Stimulated activated CD4-positive, alpha-beta T cell treated with anti-CD3 and anti-CD28 coated beads, Interleukin-4, amount 100 ng/mL, for 1 hour (primary cell): Measurements from ENCODE around the gene ATP2A3.
"Not testable (repeated sequence)": the region's sequence is repeated elsewhere in the genome, so short reads cannot be mapped to it uniquely, and the experiment has no call there.

ENCODE experiments used
- DNase-seq: peaks from one replicate; pipeline ENCODE4 v3.0.0-alpha.2; 2020

Gene ATP2A3

DNA sequence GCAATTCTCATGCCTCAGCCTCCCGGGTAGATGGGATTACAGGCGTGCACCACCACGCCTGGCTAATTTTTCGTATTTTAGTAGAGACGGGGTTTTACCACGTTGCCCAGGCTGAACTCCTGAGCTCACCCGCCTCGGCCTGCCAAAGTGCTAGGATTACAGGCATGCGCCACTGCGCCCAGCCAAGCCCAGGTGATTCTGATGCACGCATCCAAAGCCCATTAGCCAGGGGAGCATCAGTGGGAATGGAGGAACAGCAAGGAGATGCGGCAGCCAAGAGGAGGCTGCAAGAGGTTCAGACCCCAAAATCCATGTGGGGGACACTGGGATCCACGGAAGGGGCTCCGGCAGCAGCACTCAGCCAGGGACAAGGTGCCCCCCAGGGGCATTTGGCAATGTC is 12.1 kb downstream of the ATP2A3 start:
- no peak for DNase-seq

DNA sequence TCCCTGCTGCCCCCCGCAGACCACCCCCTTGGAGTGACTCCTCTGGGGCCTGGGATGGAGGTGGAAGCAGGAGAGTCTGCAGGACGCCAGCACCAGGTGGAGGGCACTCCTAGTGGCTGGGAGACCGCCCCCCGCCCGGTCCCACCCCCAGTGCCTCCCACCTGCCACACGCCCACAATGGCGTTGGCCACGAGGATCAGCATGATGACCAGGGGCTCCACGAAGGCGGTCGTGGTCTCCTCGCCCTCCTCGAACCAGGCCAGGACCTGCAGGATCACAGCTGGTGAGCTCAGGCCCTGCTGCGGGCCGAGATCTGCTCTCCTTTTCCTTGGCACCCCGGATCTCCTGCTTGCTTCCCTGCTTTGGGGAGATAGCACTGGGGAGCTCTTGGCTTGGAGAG is 12.8 kb downstream of the ATP2A3 start:
- DNase-seq = no peak

DNA sequence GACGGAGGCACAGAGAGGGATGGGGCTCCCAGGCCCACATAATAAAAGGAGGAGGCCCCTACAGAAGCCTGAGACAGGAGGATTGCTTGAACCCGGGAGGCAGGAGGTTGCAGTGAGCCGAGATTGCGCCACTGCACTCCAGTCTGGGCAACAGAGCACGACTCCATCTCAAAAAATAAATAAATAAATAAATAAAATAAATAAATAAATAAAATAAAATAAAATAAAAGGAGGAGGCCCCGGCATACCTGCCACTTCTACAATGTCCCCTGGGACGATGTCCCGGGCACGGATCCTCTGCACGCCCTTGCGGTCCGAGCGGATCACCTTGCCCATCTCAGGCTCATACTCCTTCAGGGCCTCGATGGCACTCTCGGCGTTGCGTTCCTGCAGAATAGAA is 13.2 kb downstream of the ATP2A3 start:
- no peak for DNase-seq

DNA sequence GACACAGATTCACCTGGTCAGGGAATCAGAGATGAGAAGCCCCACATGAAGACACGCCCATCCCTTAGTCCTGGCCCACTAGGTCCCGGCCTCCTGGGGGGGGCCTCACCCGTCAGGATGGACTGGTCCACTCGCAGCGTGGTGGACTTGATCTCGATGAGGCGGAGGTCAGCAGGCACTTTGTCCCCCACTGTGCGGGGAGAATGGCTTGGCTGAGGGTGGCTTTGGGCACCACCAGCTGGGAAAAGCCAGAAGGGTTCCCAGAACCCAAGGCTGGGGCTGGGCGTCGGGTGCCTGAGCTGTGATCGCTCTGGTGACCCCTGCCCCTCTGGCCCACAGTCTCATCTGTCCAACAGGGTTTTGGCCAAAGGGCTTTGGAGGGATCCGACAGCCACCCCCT is 13.7 kb downstream of the ATP2A3 start:
- no peak for DNase-seq

DNA sequence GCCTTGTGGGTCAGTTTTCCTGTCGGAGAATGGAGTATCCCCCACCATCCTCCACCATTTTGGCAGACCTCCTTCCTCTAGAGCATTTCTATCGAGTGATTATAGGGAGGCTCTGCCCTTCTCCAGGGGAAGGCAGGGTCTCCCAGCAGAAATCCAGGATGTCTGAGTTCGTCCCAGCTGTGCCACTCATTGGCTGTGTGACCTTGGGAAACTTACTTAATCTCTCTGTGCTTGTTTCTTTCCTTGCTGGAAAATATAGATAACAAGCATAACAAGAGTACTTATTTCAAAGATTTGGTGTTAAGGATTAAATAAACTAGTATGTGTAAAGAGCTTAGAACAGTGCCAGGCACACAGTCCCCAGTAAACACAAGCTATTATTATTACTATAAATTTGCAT is 14.8 kb downstream of the ATP2A3 start:
- no peak for DNase-seq

DNA sequence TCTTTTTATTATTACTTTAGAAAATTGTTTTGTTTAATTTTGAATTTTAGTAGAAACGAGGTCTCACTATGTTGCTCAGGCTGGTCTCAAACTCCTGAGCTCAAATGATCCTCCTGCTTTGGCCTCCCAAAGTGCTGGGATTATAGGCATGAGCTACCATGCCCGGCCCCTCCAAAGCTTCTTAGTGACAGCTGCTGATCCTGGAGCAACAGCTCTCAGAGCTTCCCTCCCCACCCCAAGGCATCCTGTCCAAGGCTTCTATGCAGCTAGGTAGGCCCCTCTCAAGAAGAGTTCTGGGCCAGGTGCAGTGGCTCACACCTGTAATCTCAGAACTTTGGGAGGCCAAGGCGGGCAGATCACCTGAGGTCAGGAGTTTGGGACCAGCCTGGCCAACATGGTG is 15.7 kb downstream of the ATP2A3 start:
- not testable (repeated sequence) for DNase-seq

DNA sequence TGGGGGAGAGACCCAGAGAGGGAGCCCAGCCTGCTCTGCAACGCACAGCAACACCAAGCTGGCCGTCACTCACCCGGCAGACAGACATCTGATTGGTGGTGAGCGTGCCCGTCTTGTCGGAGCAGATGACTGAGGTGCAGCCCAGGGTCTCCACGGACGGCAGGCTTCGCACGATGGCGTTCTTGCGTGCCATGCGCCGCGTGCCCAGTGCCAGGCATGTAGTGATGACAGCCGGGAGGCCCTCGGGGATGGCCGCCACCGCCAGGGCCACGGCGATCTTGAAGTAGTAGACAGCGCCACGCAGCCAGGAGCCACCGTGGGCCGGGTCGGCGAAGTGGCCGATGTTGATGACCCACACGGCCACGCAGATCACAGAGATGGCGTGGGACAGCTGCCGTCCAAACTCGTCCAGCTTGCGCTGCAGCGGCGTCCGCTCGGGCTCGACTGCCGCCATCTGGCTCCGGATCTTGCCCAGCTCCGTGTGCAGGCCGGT is 16.9 kb downstream of the ATP2A3 start:
- DNase-seq = no peak

DNA sequence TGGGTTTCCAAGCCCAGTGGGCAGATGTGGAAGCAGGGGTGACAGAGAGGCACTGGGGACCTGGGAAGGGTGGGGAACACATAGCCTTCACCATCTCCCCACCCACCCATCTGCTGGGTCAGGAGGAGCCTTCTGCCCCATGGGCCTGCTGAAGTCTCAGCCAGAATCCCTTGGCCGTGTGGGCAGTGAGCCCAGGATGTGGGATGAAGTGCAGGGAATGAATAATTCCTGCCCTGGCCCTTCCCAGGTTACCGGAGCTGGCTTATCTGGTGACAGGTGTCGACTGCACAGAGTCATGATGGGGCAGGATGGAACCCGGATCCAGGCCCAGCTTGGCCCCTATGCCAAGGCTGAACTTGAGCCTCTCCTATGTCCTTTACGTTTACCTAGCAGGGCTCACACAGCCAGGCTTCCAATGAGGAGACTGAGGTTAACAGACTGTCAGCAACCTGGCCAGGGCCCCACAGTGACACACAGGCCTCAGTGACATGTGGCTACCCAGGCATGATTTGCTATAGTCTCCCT is 17.5 kb downstream of the ATP2A3 start:
- DNase-seq = no peak

DNA sequence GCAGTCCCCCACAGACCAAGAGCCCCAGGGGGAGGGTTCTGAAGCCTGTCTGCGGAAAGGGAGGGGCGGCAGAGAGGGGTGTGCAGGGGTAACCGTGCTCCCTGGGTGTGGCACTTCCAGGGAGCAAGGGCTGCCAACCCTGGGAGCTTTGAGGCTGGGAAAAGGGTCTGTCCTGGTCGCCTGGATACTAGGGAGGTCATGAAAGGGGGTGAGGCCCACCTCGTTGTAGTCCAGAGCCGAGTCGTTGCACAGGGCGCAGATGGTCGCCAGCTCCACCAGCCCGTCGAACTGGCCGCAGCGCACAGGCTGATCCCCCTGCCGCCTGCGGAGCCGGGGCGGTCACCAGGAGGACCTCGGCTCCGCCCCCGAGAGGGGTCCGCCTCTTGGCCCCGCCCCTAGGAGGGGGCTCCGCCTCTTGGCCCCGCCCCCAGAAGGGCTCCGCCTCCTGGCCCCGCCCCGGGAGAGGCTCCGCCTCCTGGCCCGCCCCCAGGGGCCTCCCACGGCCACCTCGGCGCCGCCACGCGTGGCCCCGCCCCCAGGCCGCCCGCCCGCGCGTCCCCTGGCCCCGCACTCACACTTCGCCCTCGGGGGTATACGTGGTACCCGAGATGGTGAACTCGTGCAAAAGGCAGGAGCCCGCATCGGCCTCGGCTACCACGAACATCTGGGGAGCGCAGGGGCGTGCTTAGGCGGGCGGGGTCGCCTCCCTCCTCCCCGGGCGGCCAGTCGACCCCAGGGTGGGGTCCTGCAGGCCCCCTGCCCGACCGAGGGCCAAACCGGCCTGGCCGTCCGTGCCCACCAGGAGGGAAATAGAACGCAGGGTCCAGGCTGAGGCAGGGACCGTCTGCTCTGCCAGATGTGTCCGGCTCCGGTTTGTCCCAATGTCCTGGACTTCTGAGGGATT is 19.5 kb downstream of the ATP2A3 start:
- DNase-seq = peak; percentile 42

DNA sequence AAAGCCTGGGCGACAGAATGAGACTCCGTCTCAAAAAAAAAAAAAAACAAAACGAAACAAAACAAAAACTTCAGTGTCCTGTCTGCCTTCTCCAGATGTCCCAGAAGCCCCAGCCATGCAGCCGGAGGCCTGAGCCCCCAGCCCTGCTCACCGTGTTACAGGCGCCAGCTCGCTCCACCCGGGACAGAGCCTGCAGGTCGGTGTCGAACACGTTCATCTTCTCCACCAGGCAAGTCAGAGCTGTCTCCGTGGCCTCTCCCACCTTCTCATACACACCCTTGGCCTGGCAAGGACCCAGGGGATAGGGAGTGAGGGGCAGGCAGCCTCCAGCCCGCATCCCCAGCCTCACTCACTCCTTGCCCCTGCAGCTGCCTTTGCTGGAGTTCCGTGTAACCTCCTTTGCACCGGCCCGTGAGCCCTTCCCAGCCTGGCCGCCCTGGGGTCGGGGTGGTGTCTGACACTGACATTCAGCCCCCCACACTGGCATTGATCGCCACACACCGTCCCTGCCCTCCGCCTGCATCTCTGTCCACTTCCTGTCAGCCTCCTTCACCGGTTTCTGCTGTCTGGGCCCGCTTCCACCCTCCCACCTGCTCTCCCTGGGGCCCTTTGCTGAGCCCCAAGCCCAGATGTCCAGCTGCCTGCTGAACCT is 20.9 kb downstream of the ATP2A3 start:
- DNase-seq = no peak

DNA sequence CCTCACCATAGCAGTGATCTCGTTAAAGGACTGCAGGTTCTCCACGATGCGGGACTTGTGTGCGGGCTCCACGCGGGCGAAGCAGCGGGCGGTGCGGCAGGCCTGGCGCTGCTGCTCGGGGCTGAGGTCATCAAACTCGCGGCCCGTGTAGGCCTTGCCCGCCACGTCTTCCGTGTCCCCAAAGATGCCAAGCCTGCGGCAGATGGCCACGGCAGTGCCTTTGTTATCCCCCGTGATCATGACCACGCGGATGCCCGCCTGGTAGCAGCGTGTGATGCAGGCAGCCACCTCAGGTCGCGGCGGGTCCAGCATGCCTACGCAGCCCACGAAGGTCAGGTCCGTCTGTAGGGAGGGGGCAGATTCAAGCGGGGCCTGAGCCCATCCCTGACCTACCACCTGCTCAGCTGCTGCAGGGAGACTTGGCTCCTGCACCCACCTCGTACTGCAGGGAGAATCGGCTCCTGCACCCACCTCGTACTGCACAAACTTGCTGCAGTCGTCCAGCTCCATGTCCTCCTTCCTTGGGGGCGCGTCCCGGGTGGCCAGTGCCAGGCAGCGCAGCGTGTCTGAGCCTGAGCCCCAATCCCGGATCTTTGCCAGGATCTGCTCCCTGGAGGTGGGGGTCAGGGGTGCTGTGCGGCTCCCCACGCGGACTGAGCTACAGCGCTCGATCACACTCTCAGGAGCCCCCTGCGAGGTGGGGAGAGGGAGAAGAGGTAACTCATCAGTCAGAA is 23.1 kb downstream of the ATP2A3 start:
- DNase-seq = no peak

DNA sequence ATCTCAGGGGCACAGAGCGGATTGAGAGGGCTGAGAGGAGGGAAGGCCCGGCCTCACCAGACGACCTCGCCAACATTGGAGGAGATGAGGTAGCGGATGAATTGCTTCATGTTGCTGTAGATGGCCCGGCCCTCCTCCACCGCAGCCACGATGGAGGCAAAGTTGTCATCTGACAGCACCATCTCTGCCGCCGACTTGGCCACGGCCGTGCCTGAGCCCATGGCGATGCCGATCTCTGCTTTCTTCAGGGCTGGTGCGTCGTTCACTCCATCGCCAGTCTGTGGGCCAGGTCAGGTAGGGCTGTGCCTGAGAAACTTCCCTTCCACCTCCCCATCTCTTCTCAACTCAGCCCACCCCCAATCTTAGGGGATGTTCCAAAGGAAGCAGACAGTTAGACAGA is 26.9 kb downstream of the ATP2A3 start:
- no peak for DNase-seq

DNA sequence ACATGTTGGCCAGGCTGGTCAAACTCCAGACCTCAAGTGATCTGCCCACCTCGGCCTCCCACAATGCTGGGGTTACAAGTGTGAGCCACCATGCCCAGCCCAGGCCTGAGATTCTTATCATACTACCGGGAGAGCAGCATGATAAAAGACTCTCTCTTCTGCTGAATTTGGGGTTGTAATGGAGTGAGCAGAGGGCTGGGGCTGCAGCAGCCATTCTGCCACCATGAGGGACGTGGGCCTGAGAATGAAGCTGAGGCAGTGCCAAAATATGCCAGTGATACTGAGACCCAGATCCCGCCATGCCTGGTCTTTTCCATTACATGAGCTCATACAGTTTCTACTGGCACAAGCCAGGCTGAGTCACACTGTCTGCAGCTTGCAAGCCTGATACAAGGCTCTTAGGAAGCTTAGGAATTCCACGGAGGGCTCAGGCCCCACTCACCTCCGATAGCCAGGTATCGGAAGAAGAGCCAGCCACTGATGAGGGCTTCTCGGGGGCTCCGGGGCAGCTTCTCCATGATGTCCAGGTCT is 28.3 kb downstream of the ATP2A3 start:
- DNase-seq = no peak

DNA sequence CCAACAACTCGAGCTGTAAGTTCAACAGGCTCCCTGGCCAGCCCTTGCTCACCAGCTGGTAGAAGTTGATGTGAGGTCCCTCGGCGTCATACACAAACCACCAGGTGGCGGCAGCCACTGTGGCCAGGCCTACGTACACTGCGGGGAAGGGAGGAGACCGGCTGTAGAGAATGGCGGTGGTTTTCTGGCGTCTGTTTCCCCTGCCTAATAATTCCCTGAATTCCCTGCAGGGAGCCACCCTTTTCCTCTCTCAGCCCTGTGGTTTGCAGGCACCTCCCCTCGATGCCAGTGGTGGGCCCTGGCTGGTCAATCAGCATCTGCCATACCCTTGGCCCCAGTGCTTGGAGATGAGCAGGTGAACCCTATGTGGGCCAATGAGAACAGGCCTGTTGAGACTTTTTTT is 29.1 kb downstream of the ATP2A3 start:
- peak; percentile 18 for DNase-seq

DNA sequence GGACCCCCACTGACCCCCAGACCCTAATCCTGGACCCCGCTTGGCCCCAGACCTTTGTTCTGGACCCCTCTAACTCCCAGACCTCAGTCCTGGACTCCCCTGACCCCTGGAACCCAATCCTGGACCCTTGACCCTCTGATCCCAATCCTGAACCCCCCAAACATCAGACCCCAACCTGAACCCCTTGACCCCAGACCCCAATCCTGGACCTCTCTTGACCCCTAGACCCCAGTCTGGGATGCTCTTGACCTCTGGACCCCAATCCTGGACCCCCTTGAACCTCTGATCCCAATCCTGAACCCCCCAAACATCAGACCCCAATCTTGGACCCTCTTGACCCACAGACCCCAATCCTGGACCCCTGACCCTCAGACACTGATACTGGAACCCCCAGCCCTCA is 34.5 kb downstream of the ATP2A3 start:
- DNase-seq = no peak

DNA sequence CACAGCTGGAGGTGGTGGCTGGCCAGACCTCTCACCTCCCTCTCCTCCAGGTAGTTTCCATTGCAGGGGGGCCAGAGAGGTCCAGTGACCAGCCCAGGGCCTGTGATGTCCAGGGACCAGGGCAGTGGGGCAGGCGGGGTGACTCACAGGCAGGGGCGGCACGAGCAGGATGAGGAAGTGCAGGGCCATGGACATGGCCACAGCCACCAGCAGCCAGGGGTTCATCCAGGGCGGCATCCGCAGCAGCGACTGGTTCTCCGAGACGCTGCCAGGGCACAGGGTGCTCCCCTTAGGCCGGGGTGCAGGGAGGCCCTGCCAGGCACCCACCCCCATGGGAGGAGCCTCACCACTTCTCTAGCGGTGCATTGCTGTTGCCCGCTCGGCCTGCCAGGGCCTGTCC is 35.1 kb downstream of the ATP2A3 start:
- DNase-seq = no peak

DNA sequence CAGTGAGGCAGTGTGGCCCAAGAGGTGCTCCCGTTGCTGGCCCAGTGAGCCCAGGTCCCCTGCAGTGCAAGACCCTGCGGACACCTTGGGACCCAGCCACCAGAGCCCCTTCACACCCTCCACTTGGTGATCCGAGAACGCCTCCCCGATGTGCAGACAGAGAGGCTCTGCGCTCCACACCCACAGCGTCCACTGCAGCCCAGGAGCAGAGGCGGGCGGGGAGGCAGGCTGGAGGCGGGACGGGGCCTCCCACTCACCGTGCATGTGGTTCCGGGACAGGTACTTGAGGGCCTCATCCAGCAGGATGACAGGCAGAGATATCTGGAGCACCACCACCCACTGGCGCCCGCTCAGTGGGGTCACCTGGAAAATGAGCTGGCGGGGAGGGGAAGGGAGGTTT is 35.8 kb downstream of the ATP2A3 start:
- no peak for DNase-seq

DNA sequence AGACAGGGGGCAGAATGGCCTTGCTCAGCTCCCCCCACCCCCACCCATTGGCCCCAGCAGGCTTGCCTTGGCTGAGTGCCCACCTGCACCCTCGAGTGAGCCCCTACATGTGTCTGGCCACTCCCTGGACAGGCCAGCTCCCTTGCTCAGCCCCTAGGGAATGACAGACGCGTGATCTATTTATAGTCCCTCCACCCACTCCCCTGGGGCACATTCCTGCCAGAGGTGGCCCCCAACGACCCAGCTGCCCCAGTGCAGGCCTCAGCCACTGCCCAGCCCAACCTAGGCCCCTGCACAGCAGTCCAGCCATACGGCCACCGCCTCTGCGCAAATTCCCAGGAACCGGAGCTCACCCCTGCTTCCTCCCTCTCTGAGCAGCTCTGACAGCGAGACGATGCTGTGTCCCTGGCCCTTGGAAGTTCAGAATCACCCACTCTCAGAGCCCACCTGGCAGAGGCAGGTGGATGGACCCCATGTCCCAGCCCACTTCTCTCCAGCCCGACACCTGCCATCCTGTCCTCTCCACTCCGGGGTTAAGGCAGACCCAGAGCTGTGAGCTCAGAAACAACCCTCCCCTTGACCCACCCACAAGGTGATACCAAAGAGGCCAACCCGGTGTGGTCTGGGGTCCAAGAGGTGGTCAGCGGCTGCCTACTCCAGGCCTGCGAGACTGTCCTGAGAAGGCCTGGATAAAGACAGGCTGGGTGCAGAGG is 36.5 kb downstream of the ATP2A3 start:
- DNase-seq = no peak

DNA sequence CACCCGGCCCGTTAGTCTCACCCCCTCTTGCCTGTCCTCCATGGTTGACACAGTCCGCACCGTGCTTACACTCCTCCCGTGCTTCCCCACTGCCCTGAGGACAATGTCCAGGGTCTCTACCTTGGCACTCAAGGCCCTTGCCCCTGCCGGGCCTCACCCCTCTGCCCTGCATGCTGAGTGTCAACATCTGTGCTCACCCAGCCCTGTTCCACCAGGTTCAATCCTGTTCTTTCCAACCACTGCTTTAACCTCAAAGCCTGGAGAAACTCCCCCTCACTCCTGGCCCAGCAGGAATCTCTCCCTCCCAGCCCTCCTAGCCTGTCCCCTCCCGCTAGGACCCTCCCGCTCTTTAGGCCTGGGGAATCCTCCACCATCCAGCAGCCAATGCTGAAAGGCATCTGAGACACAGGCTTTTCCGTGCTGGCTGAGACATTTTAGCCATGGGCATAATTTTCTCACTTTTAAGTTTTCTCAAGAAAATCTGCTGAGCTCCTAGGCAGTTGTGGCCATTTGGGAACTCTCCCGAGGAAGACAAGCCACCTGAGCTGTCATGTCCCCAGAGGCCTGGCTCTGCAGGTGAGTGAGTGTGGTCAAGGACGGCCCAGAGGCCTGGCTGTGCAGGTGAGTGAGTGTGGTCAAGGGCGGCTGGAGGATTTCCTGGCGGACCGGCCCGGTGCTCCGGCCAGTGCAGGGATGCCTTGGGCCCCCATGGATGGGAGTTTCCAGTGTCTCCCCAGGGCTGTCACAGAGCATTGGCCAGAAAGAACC is 37.2 kb downstream of the ATP2A3 start:
- no peak for DNase-seq

DNA sequence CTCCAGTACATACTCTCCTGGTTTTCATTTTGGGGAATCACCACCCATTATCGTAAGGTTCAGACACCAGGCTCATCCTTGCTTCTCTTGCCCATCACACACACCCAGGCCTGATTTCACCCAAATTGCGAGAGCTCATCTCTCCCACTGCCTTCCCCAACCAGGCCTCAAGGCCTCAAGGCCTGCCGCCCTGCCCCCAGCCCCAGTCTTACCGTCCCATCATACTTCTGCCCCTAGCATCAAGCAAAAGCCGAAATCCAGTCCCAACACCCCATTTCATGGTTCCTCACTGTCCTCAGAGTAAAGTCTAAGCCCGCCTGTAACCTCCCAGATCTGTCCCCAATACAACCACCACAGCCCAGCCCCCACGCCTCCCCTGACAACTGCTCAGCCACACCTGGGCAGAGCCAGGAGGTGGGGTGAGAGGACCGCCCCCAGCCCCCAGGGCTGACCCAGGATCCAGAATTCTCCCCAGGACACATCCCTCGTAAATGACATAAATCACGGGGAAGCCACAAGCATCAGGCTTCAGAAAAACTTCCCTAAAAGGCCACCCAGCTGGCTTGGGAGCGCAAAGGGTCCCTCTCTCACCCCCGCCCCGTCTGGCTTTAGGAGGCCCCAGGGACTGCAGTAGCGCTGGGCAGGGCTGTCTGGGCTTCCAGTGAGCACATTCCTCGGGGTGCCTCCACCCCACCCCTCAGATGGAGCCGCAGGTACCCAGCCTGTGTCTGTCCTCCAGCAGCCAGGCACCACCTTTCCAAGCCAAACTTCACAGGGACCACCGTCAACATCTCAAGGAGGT is 38.4 kb downstream of the ATP2A3 start:
- DNase-seq = no peak
